VCaP (cell line): Measurements from ENCODE around the gene FOXK1.

Experiments used
- H3K27ac ChIP-seq: fragments of 450-650 bp; 2 replicates; pipeline ENCODE4 v1.5.1; 2017
- TF ChIP-seq, protein P1 (sequence below): fragments of 450-650 bp; conservative IDR thresholded peaks from 2 replicates; pipeline ENCODE4 v1.5.1; 2017; ENCODE audit warnings: mild to moderate bottlenecking, moderate library complexity

FOXK1 gene

DNA sequence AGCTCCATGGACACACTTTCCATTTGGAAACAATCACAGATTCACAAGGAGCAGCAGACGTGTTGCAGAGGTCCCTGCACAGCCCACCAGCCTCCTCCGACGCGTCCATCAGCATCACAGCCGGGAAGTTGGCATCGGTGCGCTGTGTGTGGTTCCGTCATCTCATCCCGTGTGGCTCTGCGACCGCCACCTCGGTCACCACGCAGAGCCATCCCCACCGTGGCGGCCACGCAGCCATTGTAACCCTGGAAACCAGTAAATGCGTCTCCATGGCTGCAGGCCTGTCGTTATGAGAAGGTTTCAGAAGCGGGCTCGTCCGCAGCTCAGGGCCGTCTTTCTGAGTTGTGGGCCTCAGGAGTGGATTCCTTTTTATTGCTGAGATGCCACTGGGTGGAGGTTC lies 36.0 kb downstream of the FOXK1 start:
- TF ChIP-seq, protein P1, sequence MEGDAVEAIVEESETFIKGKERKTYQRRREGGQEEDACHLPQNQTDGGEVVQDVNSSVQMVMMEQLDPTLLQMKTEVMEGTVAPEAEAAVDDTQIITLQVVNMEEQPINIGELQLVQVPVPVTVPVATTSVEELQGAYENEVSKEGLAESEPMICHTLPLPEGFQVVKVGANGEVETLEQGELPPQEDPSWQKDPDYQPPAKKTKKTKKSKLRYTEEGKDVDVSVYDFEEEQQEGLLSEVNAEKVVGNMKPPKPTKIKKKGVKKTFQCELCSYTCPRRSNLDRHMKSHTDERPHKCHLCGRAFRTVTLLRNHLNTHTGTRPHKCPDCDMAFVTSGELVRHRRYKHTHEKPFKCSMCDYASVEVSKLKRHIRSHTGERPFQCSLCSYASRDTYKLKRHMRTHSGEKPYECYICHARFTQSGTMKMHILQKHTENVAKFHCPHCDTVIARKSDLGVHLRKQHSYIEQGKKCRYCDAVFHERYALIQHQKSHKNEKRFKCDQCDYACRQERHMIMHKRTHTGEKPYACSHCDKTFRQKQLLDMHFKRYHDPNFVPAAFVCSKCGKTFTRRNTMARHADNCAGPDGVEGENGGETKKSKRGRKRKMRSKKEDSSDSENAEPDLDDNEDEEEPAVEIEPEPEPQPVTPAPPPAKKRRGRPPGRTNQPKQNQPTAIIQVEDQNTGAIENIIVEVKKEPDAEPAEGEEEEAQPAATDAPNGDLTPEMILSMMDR, result no peak

DNA sequence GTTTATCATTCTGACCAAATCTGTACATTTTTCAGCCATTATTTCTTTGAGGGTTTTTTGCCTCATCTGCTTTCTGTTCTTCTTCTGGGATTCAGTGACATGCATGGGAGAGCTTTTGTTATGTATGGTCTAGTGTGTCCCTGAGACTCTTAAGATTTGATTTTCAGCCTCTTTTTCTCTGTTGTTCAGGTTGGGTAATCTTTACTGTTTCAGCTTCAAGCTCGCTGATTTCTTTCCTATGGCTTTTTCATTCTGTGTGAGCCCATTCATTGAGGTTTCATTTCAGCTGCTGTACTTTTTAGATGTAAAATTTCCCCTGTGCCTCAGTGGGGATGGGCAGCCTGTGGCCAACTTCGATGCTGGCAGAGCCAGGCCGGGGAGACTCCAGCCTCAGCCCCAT lies 38.1 kb downstream of the FOXK1 start:
- no peak overlapping the region for H3K27ac ChIP-seq
- TF ChIP-seq, protein P1, result no peak

More for the DNA sequence above, 36.0 kb downstream of the FOXK1 start:
- no peak overlapping the region for H3K27ac ChIP-seq

DNA sequence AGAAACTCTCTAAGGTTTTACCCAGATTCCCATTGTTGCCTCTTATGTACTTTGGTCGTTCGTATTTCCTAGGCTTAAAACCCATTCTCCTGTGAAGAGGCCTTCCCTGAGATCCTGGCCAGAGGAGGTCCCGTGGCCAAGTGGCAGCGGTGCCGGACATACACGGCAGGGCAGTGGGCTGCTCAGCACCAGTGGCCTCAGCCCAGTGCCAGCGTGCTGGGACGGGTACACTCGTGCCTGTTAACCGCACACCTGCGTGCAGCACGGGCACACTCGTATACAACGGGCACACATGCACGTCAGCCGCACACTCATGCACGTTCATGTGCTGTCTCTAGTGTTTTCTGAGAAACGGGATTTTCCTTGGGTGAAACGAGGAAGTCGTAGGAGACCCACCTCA lies 40.2 kb downstream of the FOXK1 start:
- H3K27ac ChIP-seq, result no peak overlapping the region
- TF ChIP-seq, protein P1, result no peak

DNA sequence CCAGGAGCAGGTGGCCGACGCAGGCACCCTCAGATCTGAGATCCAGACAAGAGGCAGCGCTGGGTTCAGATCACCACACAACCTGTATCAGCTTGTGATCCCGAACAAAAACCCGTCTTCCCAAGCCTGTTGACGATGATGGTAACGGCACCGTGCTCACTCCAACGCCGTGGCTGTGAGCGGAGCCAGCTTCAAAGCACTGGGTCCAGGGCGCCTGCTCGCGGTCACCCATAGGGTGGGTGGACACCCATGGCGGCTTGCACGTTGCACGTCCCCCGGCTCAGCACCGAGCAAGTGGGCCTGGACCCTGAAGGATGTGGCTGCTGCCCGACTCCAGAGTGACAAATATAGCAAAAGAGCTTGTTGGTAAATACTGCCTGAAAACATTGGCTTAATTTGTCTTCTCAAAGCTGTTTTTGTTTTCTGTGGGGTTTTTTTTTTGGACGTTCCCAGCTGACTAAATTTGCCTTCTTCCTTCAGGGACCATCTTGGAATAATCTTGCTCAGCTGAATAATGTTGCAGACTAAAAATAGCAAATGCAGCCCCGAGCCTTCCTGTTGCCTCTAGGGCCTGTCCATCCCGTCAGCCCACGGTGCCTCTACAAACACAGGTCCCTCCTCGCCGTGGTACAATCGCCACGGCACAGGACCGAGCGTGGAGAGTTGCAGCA lies 41.0 kb downstream of the FOXK1 start:
- H3K27ac ChIP-seq, result no peak overlapping the region

DNA sequence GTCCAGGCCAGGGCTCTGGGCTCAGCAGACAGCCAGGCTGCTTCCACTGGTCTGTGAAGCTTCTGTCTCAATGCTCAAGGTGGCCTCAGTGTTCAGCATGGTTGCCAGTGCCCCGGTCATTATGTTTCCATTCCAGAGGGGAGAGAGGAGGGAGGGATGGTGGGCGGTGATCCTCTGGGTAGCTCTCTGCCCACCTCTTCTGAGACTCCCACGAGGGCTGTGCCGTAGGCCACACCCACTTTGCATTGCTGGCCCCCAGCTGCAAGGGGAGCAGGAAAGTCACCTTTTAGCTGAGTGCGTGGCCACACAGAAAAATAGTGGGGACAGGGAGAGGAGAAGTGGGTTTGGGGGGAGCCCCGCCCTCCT lies 42.5 kb downstream of the FOXK1 start:
- TF ChIP-seq, protein P1, result no peak
- peak overlapping the region; percentile 42 for H3K27ac ChIP-seq

More for the DNA sequence above, 41.0 kb downstream of the FOXK1 start:
- TF ChIP-seq, protein P1, result no peak

DNA sequence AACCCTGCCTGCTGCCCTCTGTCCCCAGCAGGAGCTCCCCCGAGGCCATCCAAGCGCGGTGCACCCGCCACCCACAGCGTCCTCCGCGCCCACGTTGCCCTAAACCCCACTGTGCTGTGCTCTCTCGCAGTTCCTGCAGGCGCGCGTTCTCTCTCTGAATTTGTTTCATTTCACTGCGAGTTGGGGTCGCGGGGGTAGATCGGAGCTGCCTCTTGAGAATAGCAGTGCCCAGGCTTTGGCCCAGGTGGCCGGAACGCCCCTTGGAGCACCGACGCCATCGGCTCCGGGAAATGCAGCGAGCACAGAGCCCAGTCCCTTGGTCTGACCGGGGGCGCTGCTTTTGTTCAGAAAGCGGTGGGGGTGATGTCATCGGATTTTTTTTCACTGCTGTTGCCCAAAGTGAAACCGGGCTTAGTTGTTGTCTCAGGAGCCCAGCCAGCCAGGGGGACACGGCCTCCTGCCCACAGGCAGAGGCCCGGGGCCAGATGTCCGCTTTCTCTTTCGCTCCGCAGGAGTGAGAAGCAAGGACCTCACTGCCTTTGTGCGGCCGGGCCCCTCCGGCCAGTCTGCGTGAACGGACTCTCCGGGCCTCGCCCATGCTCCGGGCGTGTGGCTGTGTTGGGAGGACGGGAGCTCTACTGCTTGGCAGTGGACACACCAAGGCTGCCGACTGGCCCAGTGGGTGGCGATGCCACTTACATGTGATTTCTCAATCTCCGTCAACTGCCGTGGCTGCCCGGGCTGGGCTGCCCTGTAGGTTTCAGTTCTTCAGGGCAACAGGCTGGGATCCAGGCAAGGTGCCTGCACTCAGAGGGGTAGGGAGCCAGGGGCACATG lies 43.1 kb downstream of the FOXK1 start:
- peak overlapping the region; percentile 42 for H3K27ac ChIP-seq
- TF ChIP-seq, protein P1, result no peak

DNA sequence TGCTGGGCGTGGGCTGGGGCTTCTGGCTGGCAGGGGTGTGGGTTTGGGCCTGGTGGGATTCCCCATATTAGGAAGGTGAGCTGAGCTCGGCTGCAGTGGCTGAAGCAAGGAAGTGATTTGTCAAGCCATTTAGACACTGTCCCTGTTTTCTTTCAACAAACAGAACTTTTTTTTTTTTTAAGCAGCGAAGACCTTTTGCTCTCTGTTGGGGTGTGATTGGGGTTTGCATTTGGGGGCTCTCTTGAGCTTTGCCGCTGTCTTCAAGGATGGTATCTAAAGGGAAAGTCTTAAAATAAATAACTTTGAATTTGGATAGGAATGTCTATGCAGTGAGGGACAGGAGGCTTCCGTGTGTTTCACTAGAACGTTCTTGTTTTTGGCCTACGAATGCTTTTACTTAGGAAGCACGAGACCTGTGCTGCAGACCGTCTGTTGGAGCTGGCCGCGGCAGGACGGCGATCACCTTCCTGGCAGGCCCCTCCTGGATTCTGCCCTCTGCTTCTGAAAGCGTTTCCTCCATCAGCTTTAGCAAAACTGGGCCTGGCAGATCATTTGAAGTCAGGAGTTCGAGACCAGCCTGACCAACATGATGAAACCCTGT lies 43.9 kb downstream of the FOXK1 start:
- H3K27ac ChIP-seq, result peak overlapping the region; percentile 42
- TF ChIP-seq, protein P1, result no peak
